H9 (cell line): ENCODE results near the gene GPD1. TPM values are rescaled to one million over a fixed set of nuclear protein-coding genes. Genes with fewer than 3 reads are reported as not detected.

Experiments
- DNase-seq: peaks from one replicate; pipeline ENCODE4 v3.0.0-alpha.2; 2017
- H2AFZ ChIP-seq: one replicate; pipeline ENCODE4 v1.6.1; 2013; ENCODE audit warnings: mild to moderate bottlenecking, low read length, control low read depth, moderate library complexity
- H2AK5ac ChIP-seq: 2 replicates; pipeline ENCODE4 v1.6.1; 2013; ENCODE audit warnings: low read length, control low read depth, mixed read lengths; ENCODE audit not compliant: insufficient read length
- H2BK120ac ChIP-seq: one replicate; pipeline ENCODE4 v1.6.1; 2013; ENCODE audit warnings: low read depth, mild to moderate bottlenecking, low read length, control low read depth, inconsistent platforms; ENCODE audit not compliant: poor library complexity, severe bottlenecking
- H2BK12ac ChIP-seq: 2 replicates; pipeline ENCODE4 v1.6.1; 2013; ENCODE audit warnings: low read length, control low read depth, mixed read lengths, low read depth; ENCODE audit not compliant: insufficient read length
- H2BK15ac ChIP-seq: 2 replicates; pipeline ENCODE4 v1.6.1; 2013; ENCODE audit warnings: low read depth, low read length, control low read depth
- H2BK20ac ChIP-seq: one replicate; pipeline ENCODE4 v1.6.1; 2013; ENCODE audit warnings: low read depth, mild to moderate bottlenecking, low read length, control low read depth, inconsistent platforms; ENCODE audit not compliant: poor library complexity, severe bottlenecking
- H2BK5ac ChIP-seq: 2 replicates; pipeline ENCODE4 v1.6.1; 2013; ENCODE audit warnings: low read length, control low read depth, mixed read lengths; ENCODE audit not compliant: insufficient read length
- H3K14ac ChIP-seq: 2 replicates; pipeline ENCODE4 v1.6.1; 2013; ENCODE audit warnings: low read length, control low read depth; ENCODE audit not compliant: insufficient read depth
- H3K18ac ChIP-seq: 2 replicates; pipeline ENCODE4 v1.6.1; 2013; ENCODE audit warnings: low read depth, mild to moderate bottlenecking, mixed read lengths, low read length, control low read depth; ENCODE audit not compliant: insufficient read length
- H3K23ac ChIP-seq: 2 replicates; pipeline ENCODE4 v1.6.1; 2013; ENCODE audit warnings: low read length, control low read depth, mixed read lengths, low read depth; ENCODE audit not compliant: insufficient read length
- H3K23me2 ChIP-seq: 2 replicates; pipeline ENCODE4 v1.6.1; 2013; ENCODE audit warnings: low read depth, mild to moderate bottlenecking, mixed read lengths, low read length, control low read depth; ENCODE audit not compliant: insufficient read length, poor library complexity, severe bottlenecking
- H3K27ac ChIP-seq: 2 replicates; pipeline ENCODE4 v1.5.1; 2013; ENCODE audit warnings: low read length, control low read depth, mixed read lengths, low read depth; ENCODE audit not compliant: insufficient read length
- H3K27me3 ChIP-seq: 2 replicates; pipeline ENCODE4 v1.6.1; 2013; ENCODE audit warnings: low read length, control low read depth, inconsistent platforms; ENCODE audit not compliant: insufficient read depth
- H3K4ac ChIP-seq: 2 replicates; pipeline ENCODE4 v1.6.1; 2013; ENCODE audit warnings: low read depth, mild to moderate bottlenecking, control low read depth, inconsistent platforms, low read length, moderate library complexity
- H3K4me1 ChIP-seq: 2 replicates; pipeline ENCODE4 v1.6.1; 2013; ENCODE audit warnings: low read length, control low read depth, inconsistent platforms; ENCODE audit not compliant: insufficient read depth
- H3K4me2 ChIP-seq: 2 replicates; pipeline ENCODE4 v1.6.1; 2013; ENCODE audit warnings: low read length, control low read depth, mixed read lengths; ENCODE audit not compliant: insufficient read length, insufficient read depth
- H3K56ac ChIP-seq: 2 replicates; pipeline ENCODE4 v1.6.1; 2013; ENCODE audit warnings: low read depth, mild to moderate bottlenecking, mixed read lengths, low read length, control low read depth; ENCODE audit not compliant: insufficient read length
- H3K79me1 ChIP-seq: 2 replicates; pipeline ENCODE4 v1.6.1; 2013; ENCODE audit warnings: low read depth, mild to moderate bottlenecking, moderate library complexity, low read length, control low read depth, inconsistent platforms; ENCODE audit not compliant: insufficient read depth, poor library complexity, severe bottlenecking
- H3K79me2 ChIP-seq: 2 replicates; pipeline ENCODE4 v1.6.1; 2013; ENCODE audit warnings: low read length, control low read depth, inconsistent platforms; ENCODE audit not compliant: insufficient read depth
- H3K9ac ChIP-seq: 2 replicates; pipeline ENCODE4 v1.6.1; 2013; ENCODE audit warnings: low read length, control low read depth, mixed read lengths; ENCODE audit not compliant: insufficient read length; ENCODE audit errors: extremely low read depth
- H3K9me3 ChIP-seq: one replicate; pipeline ENCODE4 v1.6.1; 2013; ENCODE audit warnings: low read depth, low read length, inconsistent platforms; ENCODE audit not compliant: control insufficient read depth
- H3T11ph ChIP-seq: one replicate; pipeline ENCODE4 v1.6.1; 2013; ENCODE audit warnings: mild to moderate bottlenecking, low read length, control low read depth, inconsistent platforms
- H4K20me1 ChIP-seq: one replicate; pipeline ENCODE4 v1.6.1; 2013; ENCODE audit not compliant: control insufficient read depth, insufficient read length, insufficient read depth
- H4K5ac ChIP-seq: 2 replicates; pipeline ENCODE4 v1.6.1; 2013; ENCODE audit warnings: low read depth, mild to moderate bottlenecking, mixed read lengths, low read length, control low read depth; ENCODE audit not compliant: insufficient read length
- H4K8ac ChIP-seq: replicated peaks from 2 replicates; pipeline ENCODE4 v1.6.1; 2013; ENCODE audit warnings: low read length, control low read depth, mixed read lengths, low read depth; ENCODE audit not compliant: insufficient read length
- H4K91ac ChIP-seq: 2 replicates; pipeline ENCODE4 v1.6.1; 2013; ENCODE audit warnings: low read depth, mild to moderate bottlenecking, moderate library complexity, mixed read lengths, low read length, control low read depth; ENCODE audit not compliant: insufficient read length
- H3K27ac Mint-ChIP-seq, 3 experiments: 2 replicates in 2 of 3; 3 replicates in 1 of 3; pipeline ENCODE4 v1.8.0; 2020 to 2021; ENCODE audit warnings: mixed read lengths in 3 of 3, mild to moderate bottlenecking in 1 of 3, moderate library complexity in 1 of 3
- H3K27me3 Mint-ChIP-seq: 2 replicates; pipeline ENCODE4 v1.8.0; 2021; ENCODE audit warnings: low read depth, mild to moderate bottlenecking, moderate library complexity, mixed read lengths
- H3K36me3 Mint-ChIP-seq, 3 experiments: 2 replicates in 2 of 3; 3 replicates in 1 of 3; pipeline ENCODE4 v1.8.0; 2020 to 2021; ENCODE audit warnings: low read depth in 3 of 3, mixed read lengths in 3 of 3; ENCODE audit not compliant: insufficient read depth in 1 of 3
- H3K4me1 Mint-ChIP-seq, 2 experiments: 2 replicates each; pipeline ENCODE4 v1.8.0; 2020; ENCODE audit warnings: mixed read lengths in 2 of 2
- H3K4me3 Mint-ChIP-seq, 2 experiments: 2 replicates in 1 of 2; 3 replicates in 1 of 2; pipeline ENCODE4 v1.8.0; 2020 to 2021; ENCODE audit warnings: mild to moderate bottlenecking in 2 of 2, mixed read lengths in 2 of 2, moderate library complexity in 1 of 2
- H3K9me3 Mint-ChIP-seq, 2 experiments: 2 replicates in 1 of 2; 3 replicates in 1 of 2; pipeline ENCODE4 v1.8.0; 2020; ENCODE audit warnings: mild to moderate bottlenecking in 2 of 2, mixed read lengths in 2 of 2, moderate library complexity in 1 of 2
- CTCF ChIP-seq: fragments of 200-600 bp; sonication (generic); conservative IDR thresholded peaks from 3 replicates; pipeline ENCODE4 v1.8.0; 2021; ENCODE audit warnings: antibody characterized with exemption, mild to moderate bottlenecking
- WGBS: extraction: QIAGEN DNeasy Blood & Tissue Kit; methylation state at CpG from one replicate; pipeline ENCODE4 v1.1.7; 2013; ENCODE audit warnings: missing lambda C conversion rate, low lambda C conversion rate, mixed read lengths; ENCODE audit not compliant: insufficient read length; ENCODE audit errors: extremely low coverage; 5-methylcytosine and 5-hydroxymethylcytosine counted together
- total RNA-seq: library from RNA; stranded (reverse); gene quantifications from 2 replicates; pipeline ENCODE4 v1.2.1, GENCODE V29; 2021

Gene GPD1
- total RNA-seq, 1 experiment from 2014 or later, result 0.70 TPM

- Histone ChIP-seq H4K5ac (no peak overlapping the region), H2BK12ac (no peak overlapping the region), H2AK5ac (no peak overlapping the region), H2BK15ac (no peak overlapping the region), H3K18ac (no peak overlapping the region), H2BK120ac (no peak overlapping the region), H3T11ph (no peak overlapping the region), H3K56ac (no peak overlapping the region), H3K79me1 (no peaks in the 10 kb centered on the region), H2BK5ac (no peak overlapping the region), H4K8ac (no peak overlapping the region), H4K91ac (no peak overlapping the region), H3K23ac (no peak overlapping the region), H2AFZ (no peak overlapping the region), H3K27ac (no peak overlapping the region), H3K14ac (no peak overlapping the region), H3K4me2 (peak overlapping the region; percentile 44), H3K4me1 (peaks cover 10% of the 10 kb centered on the region; the same call in 1 of the 2 replicates), H3K27me3 (no peaks in the 10 kb centered on the region), H3K9ac (no peak overlapping the region), H2BK20ac (no peak overlapping the region), H4K20me1 (no peaks in the 10 kb centered on the region), H3K79me2 (no peaks in the 10 kb centered on the region), H3K4ac (no peak overlapping the region), H3K9me3 (no peaks in the 10 kb centered on the region), H3K23me2 (peaks cover 3% of the 10 kb centered on the region)
- no peak for TF ChIP-seq CTCF
- Mint-ChIP-seq H3K27me3 (no peaks in the 10 kb centered on the region; the same call in 1 of the 2 replicates), H3K27ac (peak overlapping the region in 2 of 3 experiments; percentile 70 to 93; a peak in 2 of 7 replicates), H3K4me1 (peaks cover 15 to 26% of the 10 kb centered on the region in 2 experiments), H3K36me3 (peaks cover 0 to 4% (median 2%) of the 10 kb centered on the region in 3 experiments; a peak in 4 of 7 replicates), H3K9me3 (no peaks in the 10 kb centered on the region), H3K4me3 (peak overlapping the region; percentile 66 to 93)
- DNase-seq, result peak; percentile 86
- no CpG with 5 or more reads among the region's 7 CpGs for WGBS
Measured at GRCh38 chr12:50110762-50111351, 7.0 kb downstream of the GPD1 start.
